ENCODE data around the gene MORF4L1.
"Not testable (repeated sequence)": the region's sequence is repeated elsewhere in the genome, so short reads cannot be mapped to it uniquely, and the experiment has no call there.

MORF4L1 gene, protein sequence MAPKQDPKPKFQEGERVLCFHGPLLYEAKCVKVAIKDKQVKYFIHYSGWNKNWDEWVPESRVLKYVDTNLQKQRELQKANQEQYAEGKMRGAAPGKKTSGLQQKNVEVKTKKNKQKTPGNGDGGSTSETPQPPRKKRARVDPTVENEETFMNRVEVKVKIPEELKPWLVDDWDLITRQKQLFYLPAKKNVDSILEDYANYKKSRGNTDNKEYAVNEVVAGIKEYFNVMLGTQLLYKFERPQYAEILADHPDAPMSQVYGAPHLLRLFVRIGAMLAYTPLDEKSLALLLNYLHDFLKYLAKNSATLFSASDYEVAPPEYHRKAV

GRCh38 chr15:78872155-78872971 is at the start of gene MORF4L1:
MORF4L1 (plus strand) TSS chr15:78872890; CDS start chr15:78873018, 128 bp downstream.
- peak; percentile 95 to 98 (median 97) for DNase-seq

- no peak for DNase-seq
Observed at GRCh38 chr15:78828920-78829319, 43.8 kb upstream of the MORF4L1 start.

DNA sequence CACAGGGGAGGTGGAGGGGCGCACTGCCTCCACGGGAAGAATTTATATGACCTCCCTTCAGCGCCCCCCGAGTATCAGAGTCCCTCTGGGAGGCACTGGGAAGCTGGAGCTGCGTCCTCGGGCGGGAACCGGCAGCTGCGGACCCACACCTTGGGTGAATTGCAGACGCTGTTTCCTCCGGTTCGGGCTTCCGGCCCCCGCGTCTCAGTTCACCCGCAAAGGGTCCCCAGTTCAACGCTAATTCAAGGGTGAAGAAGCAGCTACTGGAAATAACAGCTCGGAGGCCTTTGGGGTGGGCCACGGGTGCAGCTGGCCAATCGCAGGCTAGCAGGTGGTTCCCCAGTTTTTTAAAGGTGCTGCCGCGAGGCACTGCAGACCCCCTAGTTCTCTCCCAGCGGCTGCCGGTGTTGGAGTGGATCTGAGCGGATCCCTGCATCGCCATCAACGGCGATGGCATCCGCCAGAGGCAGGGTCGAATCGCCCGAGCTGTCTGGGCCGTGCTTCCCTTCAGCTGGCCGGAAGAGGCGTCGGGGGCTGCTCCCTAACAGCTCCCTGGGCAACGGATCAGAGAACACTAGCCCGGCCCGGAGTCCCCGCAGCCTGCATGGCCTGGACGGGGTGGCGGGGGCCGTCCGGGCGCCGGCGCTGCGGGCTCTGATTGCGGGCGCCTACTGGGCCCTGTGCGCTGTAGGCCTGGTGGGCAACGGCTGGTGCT is 42.0 kb upstream of the MORF4L1 start:
- peak in 1 of 3 donors; percentile 22 for DNase-seq

- no peak for DNase-seq
Observed at GRCh38 chr15:78831229-78832207, 41.2 kb upstream of the MORF4L1 start.

- DNase-seq = no peak
Observed at GRCh38 chr15:78836333-78836732, 36.4 kb upstream of the MORF4L1 start.

DNA sequence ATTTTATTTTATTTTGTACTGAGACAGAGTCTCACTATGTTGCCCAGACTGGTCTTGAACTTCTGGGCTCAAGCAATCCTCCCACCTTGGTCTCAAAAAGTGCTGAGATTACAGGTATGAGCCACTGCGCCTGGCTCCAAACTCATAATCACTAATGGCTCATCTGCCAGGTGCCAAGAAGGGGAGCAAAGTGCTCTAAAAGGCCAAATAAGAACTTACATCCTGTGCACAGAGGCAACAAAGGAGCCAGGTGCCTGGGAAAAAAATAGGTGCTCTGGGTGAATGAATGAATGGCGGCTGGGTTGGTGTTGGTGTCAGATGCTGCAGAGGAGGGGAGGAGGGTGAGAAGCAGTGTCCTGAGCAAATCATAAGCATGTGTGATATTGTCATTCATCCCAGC is 35.6 kb upstream of the MORF4L1 start:
- no peak for DNase-seq

GRCh38 chr15:78837543-78837942 is 35.1 kb upstream of the MORF4L1 start:
- DNase-seq = no peak

- no peak for DNase-seq
Observed at GRCh38 chr15:78838489-78838888, 34.2 kb upstream of the MORF4L1 start.

DNA sequence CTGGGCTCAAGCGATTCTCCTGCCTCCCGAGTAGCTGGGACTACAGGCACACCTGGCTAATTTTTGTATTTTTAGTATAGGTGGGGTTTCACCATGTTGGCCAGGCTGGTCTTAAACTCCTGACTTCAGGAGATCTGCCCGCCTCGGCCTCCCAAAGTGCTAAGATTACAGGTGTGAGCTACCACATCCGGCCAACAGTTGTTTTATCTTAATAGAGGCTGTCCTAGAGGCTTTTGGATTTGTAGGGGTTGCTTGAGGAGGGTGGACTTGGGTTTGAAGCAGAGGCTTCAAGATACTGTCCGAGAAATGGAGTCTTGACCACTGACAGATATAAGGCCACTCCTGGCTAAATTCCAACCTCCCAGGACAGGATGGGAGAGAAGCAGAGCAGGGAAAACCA is 33.5 kb upstream of the MORF4L1 start:
- not testable (repeated sequence) for DNase-seq

GRCh38 chr15:78840661-78841375 is 31.9 kb upstream of the MORF4L1 start:
- DNase-seq = peak; percentile 48 to 61 (median 54)

DNA sequence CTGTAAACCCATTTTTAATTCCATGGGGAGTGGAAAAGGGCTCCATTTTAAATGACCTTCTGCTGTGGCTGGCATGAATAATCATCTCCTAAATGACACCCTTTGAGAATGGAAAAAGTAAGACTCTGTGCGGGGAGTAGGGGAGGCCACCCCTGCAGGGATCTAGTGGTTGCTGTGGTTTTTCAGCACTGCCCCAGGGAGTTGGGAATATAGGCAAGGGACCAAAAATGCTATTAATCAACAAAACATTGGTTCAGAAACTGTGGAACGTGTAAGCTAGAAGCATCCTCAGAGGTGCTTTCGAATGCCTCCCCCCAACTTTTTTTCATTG is 31.3 kb upstream of the MORF4L1 start:
- DNase-seq = no peak

GRCh38 chr15:78841891-78842290 is 30.8 kb upstream of the MORF4L1 start:
- DNase-seq = no peak

GRCh38 chr15:78842519-78842918 is 30.2 kb upstream of the MORF4L1 start:
- no peak for DNase-seq

- DNase-seq = not testable (repeated sequence)
Observed at GRCh38 chr15:78846906-78847305, 25.8 kb upstream of the MORF4L1 start.

DNA sequence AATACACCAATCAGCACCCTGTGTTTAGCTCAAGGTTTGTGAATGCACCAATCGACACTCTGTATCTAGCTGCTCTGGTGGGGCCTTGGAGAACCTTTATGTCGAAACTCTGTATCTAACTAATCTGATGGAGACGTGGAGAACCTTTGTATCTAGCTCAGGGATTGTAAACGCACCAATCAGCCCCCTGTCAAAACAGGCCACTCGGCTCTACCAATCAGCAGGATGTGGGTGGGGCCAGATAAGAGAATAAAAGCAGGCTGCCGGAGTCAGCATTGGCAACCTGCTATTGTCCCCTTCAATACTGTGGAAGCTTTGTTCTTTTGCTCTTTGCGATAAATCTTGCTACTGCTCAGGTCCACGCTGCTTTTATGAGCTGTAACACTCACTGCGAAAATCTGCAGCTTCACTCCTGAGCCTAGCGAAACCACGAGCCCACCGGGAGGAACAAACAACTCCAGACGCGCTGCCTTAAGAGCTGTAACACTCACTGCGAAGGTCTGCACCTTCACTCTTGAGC is 25.2 kb upstream of the MORF4L1 start:
- DNase-seq = not testable (repeated sequence)

- DNase-seq = peak in 1 of 3 donors; percentile 5
Observed at GRCh38 chr15:78850352-78850751, 22.3 kb upstream of the MORF4L1 start.

GRCh38 chr15:78850941-78851755 is 21.5 kb upstream of the MORF4L1 start:
- peak in 1 of 3 donors; percentile 15 for DNase-seq

DNA sequence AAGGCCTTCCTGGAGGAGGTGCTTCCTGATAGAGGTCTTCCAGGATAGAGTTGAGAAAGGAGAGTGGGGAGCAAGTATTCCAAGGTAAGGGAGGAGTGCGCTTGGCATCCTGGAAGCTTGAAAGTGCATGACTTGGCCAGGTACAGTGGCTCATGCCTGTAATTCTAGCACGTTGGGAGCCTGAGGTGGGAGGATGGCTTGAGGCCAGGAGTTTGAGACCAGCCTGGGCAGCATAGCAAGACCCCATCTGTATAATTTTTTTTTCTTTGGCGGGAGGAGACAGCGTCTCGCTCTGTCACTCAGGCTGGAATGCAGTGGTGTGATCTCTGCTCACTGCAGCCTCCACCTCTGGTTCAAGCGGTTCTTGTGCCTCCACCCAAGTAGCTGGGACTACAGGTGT is 19.2 kb upstream of the MORF4L1 start:
- DNase-seq = no peak

- peak in 1 of 3 donors; percentile 16 for DNase-seq
Observed at GRCh38 chr15:78854833-78855372, 17.8 kb upstream of the MORF4L1 start.

DNA sequence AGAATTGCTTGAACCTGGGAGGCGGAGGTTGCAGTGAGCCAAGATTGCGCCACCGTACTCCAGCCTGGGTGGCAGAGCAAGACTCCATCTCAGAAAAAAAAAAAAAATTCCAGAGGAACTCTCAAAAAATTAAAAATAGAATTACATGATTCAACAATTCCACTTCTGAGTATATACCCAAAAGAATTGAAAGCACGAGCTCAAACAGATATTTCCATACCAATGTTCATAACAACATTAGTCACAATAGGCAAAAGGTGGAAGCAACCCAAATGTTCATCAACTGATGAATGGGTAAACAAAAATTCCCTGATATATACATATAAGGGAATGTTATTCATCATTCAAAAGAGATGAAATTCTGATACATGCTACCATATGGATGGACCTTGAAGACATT is 16.9 kb upstream of the MORF4L1 start:
- peak; percentile 22 to 79 (median 43) for DNase-seq

Measured in suppressor macrophage treated with lipopolysaccharide for 1 hour (primary cell).